Measurements from ENCODE around the gene BLVRA.

GRCh38 chr7:43768201-43768886, 9.9 kb downstream of the BLVRA start:
- TF ChIP-seq, protein P1, sequence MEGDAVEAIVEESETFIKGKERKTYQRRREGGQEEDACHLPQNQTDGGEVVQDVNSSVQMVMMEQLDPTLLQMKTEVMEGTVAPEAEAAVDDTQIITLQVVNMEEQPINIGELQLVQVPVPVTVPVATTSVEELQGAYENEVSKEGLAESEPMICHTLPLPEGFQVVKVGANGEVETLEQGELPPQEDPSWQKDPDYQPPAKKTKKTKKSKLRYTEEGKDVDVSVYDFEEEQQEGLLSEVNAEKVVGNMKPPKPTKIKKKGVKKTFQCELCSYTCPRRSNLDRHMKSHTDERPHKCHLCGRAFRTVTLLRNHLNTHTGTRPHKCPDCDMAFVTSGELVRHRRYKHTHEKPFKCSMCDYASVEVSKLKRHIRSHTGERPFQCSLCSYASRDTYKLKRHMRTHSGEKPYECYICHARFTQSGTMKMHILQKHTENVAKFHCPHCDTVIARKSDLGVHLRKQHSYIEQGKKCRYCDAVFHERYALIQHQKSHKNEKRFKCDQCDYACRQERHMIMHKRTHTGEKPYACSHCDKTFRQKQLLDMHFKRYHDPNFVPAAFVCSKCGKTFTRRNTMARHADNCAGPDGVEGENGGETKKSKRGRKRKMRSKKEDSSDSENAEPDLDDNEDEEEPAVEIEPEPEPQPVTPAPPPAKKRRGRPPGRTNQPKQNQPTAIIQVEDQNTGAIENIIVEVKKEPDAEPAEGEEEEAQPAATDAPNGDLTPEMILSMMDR (IDR thresholded peaks at IDR 0.05): no peak
- TF ChIP-seq CBX8 (IDR thresholded peaks at IDR 0.05): no peak
- no peak for TF ChIP-seq RAD21 (conservative IDR thresholded peaks at IDR 0.05 in 1 of 2, IDR thresholded peaks at IDR 0.05 in 1 of 2)
- TF ChIP-seq CEBPB (IDR thresholded peaks at IDR 0.05): no peak
- TF ChIP-seq ZNF302 (CRISPR knock-in tag; IDR thresholded peaks at IDR 0.05): no peak
